Stimulated activated CD8-positive, alpha-beta memory T cell treated with anti-CD3 and anti-CD28 coated beads, Interleukin-15, amount 100 ng/mL, for 24 hours (primary cell): Measurements from ENCODE around the gene DECR2.

Experiments
- DNase-seq: peaks from one replicate; pipeline ENCODE4 v3.0.0-alpha.2; 2020; ENCODE audit warnings: low read depth

Gene DECR2

DNA sequence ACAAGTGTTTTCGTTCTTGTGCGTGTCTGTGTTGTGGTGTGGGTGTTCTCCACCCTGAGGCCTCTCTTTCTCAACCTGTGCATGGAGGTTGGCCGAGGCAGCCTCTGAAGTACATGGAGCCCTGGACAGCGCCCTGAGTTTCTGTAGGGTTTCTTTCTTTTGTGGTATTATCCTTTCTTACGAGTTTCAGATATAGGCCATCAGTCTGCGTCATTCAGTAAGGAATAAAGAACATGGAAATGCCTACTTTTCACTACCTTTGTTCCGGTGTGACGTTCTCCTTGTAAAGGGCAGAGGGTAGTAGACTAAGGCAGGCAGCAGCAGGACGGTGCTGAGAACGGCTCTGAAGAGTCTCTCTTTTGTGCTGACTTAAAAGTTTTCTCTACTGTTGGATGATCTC lies 42.3 kb downstream of the DECR2 start:
- no peak for DNase-seq

DNA sequence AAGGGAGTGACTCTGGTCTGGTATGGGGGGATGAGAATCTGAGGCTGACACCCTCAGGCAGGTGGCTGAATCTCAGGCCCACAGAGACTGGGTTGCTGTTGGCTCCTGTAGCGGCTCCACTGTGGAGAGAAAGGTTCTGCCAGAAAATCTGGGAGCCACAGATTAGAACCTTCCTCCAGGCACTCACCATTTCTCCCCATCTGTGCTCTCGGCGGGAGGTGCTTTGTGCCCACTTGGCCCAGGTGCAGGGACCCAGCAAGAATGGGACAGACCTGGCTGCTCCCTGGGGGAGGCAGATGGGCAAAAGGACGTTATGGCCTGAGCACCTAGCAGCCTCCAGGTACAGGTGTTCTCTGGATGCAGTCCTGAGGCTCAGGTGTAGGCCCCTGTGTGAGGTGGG lies 43.9 kb downstream of the DECR2 start:
- DNase-seq, result no peak

DNA sequence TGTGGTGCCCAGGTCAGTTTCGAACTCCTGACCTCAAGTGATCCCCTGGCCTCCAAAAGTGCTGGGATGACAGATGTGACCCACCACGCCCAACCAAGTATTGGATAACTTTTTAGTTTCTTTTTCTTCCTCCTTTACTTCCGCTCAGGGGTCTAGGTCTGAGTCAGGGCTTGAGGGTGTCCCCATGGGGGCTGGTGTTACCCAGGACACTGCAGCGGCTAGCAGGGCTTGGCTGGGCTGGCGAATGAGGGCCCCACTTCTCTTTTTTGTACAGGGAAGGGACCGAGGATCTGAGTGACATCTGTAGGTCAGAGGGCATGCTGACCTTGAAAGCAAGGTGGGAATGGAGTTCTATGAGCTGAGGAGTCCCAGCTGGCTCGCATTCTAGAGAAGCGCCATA lies 48.7 kb downstream of the DECR2 start:
- DNase-seq, result no peak

DNA sequence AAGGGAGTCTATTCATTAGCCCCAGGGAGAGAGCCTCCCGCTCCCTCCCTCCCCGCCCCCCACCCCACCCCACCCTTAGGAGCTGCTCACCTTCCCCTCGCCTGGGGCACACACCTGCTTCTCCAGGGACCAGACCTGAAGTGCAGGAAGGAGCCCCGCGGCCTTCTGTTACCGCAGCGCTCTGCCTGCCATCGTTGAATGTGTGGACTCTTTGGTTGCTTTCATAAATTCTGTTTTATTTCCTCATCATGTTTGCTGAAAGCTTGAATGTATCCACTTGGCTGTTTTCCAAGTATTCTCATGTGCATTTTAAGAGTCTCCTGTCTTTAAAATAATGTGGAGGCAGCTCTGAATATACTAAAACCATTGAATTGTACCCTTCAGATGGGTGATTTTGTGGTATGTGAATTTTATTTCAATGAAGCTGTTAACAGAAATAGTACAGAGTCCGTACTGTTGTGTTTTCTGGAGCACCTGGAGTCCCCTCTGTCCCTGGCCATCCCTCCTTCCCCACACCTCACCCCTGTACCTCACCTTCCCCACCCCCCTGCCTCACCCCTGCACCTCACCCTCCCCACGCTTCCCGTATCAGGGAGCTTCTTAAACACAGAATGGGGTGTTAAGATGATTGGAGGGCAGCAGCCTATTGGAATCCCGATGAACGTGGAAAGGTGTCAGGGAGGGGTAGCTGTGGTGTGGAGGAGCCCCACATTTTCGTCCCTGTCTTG lies 49.3 kb downstream of the DECR2 start:
- DNase-seq, result no peak

DNA sequence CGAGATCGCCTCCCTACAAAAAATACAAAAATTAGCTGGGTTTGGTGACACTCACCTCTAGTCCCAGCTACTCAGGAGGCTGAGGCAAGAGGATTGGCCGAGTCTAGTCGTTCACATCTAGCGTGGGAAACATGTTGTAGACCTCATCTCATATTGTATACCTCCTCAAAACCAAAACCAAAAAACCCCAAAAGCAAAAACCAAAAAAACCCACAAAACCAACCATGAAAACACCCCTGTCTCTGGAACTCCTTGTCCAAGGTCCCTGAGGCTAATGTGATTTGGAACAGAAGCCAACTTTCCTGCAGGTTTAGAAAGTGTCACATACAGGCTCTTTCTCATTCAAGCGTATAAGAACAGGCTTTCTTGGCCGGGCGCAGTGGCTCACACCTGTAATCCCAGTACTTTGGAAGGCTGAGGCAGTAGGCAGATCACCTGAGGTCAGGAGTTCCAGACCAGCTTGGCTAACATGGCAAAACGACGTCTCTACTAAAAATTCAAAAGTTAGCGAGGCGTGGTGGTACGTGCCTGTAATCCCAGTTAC lies 52.8 kb downstream of the DECR2 start:
- no peak for DNase-seq

DNA sequence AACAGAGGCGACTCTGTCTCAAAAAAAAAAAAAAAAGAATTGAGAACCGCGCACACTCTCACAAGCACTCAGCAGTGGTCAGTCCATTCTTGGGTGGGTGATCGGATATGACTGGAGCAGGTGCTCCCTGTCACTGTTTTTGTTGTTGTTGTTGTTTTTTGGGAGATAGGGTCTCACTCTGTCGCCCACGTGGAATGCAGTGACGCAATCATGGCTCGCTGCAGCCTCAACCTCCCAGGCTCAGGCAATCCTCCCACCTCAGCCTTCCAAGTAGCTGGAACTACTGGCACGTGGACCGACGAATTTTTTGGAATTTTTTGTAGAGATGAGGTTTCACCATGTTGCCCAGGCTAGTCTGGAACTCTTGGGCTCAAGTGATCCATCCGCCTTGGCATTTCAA lies 53.8 kb downstream of the DECR2 start:
- DNase-seq, result no peak

DNA sequence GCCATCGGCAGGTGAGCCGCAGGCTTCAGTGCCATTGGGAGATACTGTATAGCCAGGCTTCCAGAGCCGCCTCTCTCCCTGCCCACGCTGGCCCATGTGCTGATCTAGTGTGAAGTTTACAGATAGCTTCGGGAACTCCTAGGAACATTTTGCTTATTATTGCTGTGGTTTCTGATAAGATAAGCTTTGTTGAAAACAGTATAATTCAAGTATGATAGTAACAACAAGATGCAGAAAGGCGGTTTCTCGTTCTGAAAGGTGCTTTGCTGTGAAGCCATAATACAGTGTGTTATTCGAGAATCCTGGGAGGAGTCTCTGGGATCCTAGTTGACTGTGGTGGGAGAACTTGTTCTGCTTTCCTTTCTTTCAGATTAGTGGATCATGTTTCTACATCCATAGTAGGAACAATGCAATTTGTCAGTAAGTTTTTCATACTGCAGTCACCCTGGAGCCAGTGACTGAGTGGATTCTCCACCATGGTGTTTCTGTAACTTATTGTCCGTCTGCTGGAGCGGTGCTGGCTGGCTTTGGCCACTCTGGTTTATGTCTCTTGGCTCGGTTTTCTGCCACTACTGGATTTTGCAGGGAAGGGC lies 55.3 kb downstream of the DECR2 start:
- no peak for DNase-seq

DNA sequence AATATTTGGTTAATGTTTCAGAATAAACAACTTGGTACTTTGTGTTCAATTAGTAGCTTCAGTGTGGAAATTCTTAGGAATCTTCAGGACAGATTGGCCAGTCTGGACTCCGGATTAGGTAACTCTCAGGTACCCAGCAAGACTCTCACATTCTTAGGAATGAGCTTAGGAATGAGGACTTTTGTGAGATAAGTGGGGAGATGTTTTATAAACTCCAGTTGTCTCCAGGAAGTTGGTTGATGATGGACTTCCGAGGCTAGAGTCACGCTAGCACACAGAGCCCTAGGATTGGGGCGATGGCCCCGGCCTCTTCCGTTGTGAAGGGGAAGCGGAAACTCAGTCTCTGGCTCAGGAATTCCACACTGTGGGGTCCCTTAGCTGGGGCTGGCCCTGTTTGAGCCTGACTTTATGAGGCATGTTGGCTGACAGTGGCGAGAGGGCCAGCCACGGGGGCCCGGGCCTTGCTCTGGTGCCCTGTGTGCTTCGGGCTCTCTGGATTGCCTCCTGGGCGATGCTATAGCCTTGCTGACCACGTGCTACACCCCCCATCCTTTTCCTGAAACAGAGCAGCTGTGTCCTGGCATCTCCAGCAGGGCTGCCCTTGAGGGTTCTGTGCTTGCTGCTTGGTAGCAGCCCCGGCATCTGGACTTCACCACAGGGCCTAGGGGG lies 56.2 kb downstream of the DECR2 start:
- no peak for DNase-seq

DNA sequence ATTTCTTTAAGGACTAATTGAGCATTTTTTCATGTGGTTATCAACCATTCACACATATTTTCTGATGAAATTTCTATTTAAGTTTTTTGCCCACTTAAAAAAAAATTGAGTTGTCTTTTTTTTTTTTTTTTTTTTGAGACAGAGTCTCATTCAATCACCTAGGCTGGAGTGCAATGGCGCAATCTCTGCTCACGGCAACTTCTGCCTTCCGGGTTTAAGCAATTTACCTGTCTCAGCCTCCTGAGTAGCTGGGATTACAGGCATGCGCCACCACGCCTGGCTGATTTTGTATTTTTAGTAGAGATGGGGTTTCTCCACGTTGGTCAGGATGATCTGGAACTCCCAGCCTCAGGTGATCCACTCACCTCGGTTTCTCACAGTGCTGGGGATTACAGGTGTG lies 58.1 kb downstream of the DECR2 start:
- no peak for DNase-seq

DNA sequence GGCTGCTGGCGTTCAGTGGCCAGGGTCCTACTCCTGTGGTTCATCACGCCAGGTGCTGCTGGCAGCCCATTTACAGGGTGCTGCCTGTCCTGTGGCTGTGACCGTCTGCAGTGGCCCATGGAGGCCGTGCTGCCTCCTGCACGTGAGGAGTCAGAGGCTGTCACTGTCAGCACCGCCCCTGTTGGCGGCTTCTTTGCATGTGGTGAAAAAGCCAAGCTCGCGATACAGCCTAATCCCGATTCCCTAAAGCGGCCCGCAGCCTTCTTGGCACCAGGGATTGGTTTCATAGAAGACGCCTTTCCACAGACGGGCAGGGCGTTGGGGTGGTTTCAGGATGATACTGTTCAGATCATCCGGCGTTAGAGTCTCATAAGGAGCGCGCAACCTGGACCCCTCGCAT lies 59.1 kb downstream of the DECR2 start:
- no peak for DNase-seq
